ENCODE results near the gene PBX2.
A peak's percentile ranks its signal among the peaks of the same experiment; 100 is the strongest.
"Not testable (repeated sequence)": the region's sequence is repeated elsewhere in the genome, so short reads cannot be mapped to it uniquely, and the experiment has no call there.

Gene PBX2

GRCh38 chr6:32187725-32188380 lies 2.1 kb downstream of the PBX2 start:
- DNase-seq (ENCODE audit: low read depth in 3 of 3), result not testable (repeated sequence)

GRCh38 chr6:32187009-32187709 lies 2.8 kb downstream of the PBX2 start:
- no peak for DNase-seq (ENCODE audit: low read depth in 3 of 3)

GRCh38 chr6:32186151-32186840 lies 3.7 kb downstream of the PBX2 start:
- not testable (repeated sequence) for DNase-seq (ENCODE audit: low read depth in 3 of 3)

GRCh38 chr6:32185681-32186131 lies 4.3 kb downstream of the PBX2 start:
- DNase-seq (ENCODE audit: low read depth in 3 of 3), result peak in 1 of 3 donors; percentile 34

- DNase-seq (ENCODE audit: low read depth in 3 of 3), result no peak
Observed at GRCh38 chr6:32184084-32184640, 5.8 kb downstream of the PBX2 start, which contains the start of gene AGER. TSS of gene AGER (minus strand) at chr6:32184253. CDS start at chr6:32184222, 31 bp downstream.

- DNase-seq (ENCODE audit: low read depth in 3 of 3), result no peak
Observed at GRCh38 chr6:32183483-32184083, 6.4 kb downstream of the PBX2 start.

GRCh38 chr6:32183030-32183429 lies 7.0 kb downstream of the PBX2 start:
- DNase-seq (ENCODE audit: low read depth in 3 of 3), result no peak

GRCh38 chr6:32182555-32182981 lies 7.4 kb downstream of the PBX2 start:
- no peak for DNase-seq (ENCODE audit: low read depth in 3 of 3)

GRCh38 chr6:32181915-32182529 lies 8.0 kb downstream of the PBX2 start:
- no peak for DNase-seq (ENCODE audit: low read depth in 3 of 3)

GRCh38 chr6:32181148-32181702 lies 8.8 kb downstream of the PBX2 start:
- no peak for DNase-seq (ENCODE audit: low read depth in 3 of 3)

GRCh38 chr6:32179766-32180405 lies 10.1 kb downstream of the PBX2 start:
- DNase-seq (ENCODE audit: low read depth in 3 of 3), result no peak

- no peak for DNase-seq (ENCODE audit: low read depth in 3 of 3)
Observed at GRCh38 chr6:32178547-32179440, 11.2 kb downstream of the PBX2 start.

GRCh38 chr6:32177788-32178546 lies 12.0 kb downstream of the PBX2 start, which contains the start of gene RNF5:
TSS of gene RNF5 (plus strand) at chr6:32178405. CDS start at chr6:32178512, 107 bp downstream.
- DNase-seq (ENCODE audit: low read depth in 3 of 3), result peak; percentile 82 to 92 (median 90)

GRCh38 chr6:32177183-32177787 lies 12.7 kb downstream of the PBX2 start:
- DNase-seq (ENCODE audit: low read depth in 3 of 3), result no peak

GRCh38 chr6:32176476-32177182 lies 13.4 kb downstream of the PBX2 start:
- DNase-seq (ENCODE audit: low read depth in 3 of 3), result no peak

- peak; percentile 93 to 95 (median 93) for DNase-seq (ENCODE audit: low read depth in 3 of 3)
Observed at GRCh38 chr6:32175711-32176475, 14.1 kb downstream of the PBX2 start, which contains the start of gene AGPAT1. TSS of gene AGPAT1 (minus strand) at chr6:32176084. CDS start at chr6:32171496, 4,588 bp downstream.

- DNase-seq (ENCODE audit: low read depth in 3 of 3), result no peak
Observed at GRCh38 chr6:32175322-32175710, 14.7 kb downstream of the PBX2 start.
